HPDE6-E6E7 (cell line): Measurements from ENCODE around the gene LAMA3.

Experiments
- DNase-seq: peaks from one replicate; pipeline ENCODE4 v3.0.0; 2011; ENCODE audit warnings: missing footprints; ENCODE audit errors: extremely low spot score

LAMA3 gene

GRCh38 chr18:23668731-23669130 is 20.5 kb upstream of the LAMA3 start:
- no peak for DNase-seq

DNA sequence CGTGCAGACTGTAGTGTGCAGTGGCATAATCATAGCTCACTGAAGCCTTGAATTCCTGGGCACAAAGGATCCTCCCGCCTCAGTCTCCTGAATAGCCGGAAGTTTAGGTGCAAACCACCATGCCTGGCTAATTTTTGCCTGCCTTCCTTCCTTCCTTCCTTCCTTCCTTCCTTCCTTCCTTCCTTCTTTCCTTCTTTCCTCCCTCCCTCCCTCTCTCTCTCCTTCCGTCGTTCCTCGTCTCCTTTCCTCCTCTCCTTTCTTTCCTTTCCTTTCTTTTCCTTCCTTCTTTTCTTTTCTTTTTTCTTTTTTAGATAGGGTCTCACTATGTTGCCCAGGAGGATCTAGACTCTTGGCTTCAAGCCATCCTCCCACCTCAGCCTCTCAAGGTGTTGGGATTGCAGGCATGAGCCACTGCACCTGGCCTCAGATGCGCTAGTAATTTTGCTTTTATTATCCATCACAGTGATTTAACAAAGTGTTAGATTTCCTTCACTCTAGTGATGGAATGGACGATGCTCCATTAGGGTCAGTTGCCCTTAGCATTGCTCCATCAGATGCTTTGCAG is 20.0 kb upstream of the LAMA3 start:
- DNase-seq: no peak

- DNase-seq: no peak
Observed at GRCh38 chr18:23669804-23670405, 19.3 kb upstream of the LAMA3 start.

- DNase-seq: no peak
Observed at GRCh38 chr18:23671564-23671963, 17.7 kb upstream of the LAMA3 start.

GRCh38 chr18:23673725-23674124 is 15.5 kb upstream of the LAMA3 start:
- no peak for DNase-seq

- DNase-seq: no peak
Observed at GRCh38 chr18:23675236-23675635, 14.0 kb upstream of the LAMA3 start.

GRCh38 chr18:23675896-23676295 is 13.4 kb upstream of the LAMA3 start:
- no peak for DNase-seq

- no peak for DNase-seq
Observed at GRCh38 chr18:23682045-23682444, 7.2 kb upstream of the LAMA3 start.

DNA sequence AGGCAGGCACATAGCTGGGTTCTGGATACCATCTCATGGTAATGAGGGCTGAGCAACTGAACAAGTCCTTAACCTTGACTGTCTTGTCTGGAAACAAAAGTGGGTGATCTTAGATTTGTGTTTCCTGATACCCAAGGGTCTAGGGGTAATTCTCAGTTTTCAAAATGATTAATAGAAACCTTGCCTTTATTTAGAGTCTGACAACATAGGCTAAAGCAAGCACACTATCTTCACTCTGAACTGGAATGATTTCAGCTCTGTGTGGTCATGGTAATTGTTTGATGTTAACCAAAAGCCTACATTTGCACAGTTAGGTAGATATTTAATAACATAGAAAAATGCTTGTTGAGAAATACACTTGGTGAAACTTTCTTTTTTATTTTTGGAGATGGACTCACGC is 6.8 kb upstream of the LAMA3 start:
- DNase-seq: no peak

GRCh38 chr18:23683155-23683554 is 6.1 kb upstream of the LAMA3 start:
- DNase-seq: no peak

- DNase-seq: no peak
Observed at GRCh38 chr18:23683671-23684070, 5.6 kb upstream of the LAMA3 start.

DNA sequence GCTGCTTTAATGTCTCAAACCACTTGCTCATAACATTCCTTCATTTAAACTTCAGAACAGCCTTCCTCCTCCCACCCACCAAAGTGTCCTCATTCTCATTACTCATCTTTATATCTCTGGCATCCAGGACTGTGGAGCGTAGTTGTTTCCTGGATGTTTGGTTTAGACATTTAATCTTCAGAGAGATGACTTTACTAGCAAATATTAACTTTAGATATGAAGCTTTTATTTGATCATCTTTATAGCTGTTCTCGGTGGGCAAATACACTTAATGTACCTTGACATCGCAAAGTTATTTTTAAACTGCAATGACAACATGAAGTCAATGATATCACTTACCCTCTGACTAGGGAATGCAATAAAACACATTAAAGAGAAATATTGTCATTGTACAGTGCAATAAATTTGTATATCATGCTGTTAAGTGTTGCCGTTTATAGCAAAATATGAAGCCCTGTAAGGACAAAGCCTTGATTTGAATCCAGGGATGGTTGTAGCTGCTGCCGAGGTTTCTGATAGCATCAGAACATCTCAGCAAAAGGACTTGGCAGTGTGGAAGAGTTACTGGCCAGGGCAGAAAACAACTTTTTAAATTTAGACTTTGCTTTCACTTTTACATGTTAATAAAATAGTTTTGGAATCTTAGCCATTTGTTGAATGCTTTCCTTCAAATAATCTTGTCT is 4.6 kb upstream of the LAMA3 start:
- DNase-seq: no peak

DNA sequence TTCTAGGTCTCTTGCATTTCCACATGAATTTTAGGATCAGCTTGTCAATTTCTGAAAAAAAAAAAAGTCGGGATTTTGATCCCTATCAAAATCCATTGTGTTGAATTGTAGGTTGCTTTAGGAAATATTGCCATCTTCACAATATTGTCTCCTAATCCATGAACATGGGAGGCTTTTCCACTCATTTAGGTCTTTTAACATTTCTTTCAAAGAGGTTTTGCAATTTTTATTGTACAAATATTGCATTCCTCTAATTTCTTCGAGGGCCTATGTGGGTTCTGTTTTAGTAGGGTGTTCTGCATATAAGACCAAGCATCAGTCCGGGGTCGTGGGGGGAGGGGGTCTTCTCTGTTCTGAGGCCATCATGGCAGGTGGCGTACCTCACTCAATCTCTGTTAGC is 725 bp upstream of the LAMA3 start:
- no peak for DNase-seq

GRCh38 chr18:23689616-23690504 is 607 bp downstream of the LAMA3 start:
- DNase-seq: no peak

DNA sequence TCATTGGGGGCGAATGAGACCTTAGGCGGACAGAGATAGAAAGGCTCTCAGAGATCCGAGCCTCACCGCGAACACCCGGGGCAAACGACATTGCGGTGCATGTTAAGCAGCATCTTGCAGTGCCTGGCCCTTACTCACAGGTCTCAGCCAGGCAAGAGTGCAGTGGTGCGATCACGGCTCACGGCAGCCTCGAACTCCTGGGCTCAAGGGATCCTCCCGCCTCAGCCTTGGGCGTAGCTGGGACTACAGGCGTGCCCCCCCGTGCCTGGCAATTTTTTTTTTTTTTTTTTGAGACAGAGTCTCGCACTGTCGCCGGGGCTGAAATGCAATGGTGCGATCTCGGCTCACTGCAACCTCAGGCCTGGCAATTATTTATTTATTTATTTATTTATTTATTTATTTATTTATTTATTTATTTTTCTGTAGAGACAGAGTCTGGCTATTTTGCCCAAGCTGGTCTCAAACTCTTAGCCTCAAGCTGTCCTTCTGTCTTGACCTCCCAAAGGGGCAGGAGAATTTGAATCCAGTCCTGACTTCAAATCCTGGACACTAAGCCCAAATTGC is 1.3 kb downstream of the LAMA3 start:
- DNase-seq: no peak

DNA sequence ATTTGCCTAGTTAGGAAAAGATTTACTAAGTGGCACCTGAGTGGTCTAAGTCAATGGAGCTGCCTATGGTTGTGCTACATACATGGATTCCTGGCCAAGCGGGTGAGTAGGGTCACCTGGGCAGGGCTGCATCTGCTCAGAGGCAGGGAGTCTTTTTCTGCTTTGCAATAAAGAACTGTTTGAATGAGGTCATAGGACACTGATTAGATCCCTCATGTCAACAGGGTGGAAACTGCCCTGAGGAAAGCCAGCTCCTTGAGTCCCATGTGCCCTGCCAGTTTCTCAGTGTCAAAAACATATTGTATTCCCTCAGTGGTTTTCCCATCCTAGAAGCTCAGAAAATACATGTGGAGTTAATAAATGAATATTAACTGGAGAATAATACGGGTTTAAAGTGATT is 4.6 kb downstream of the LAMA3 start:
- DNase-seq: no peak

- DNase-seq: peak; percentile 44
Observed at GRCh38 chr18:23694637-23695430, 5.6 kb downstream of the LAMA3 start.

DNA sequence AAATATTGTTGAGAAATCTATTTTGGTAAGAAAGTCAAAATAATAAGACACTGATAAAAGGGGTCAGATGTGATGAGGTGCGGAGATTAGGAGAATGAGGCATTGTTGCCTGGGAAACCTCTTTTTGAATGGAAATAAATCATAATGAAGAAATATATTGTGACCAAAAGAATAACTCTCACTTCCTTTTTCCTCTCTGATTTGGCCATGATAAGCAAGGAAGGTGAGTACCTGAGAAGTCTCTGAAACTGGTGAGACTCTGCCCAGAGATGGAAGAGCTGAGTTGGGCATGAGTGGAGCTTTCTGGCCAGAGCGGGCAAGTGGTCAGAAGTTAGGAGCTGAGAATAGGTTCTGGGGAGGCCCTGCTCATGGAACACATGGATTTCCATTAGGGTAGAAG is 11.8 kb downstream of the LAMA3 start:
- no peak for DNase-seq

GRCh38 chr18:23701544-23702064 is 12.4 kb downstream of the LAMA3 start:
- DNase-seq: no peak

DNA sequence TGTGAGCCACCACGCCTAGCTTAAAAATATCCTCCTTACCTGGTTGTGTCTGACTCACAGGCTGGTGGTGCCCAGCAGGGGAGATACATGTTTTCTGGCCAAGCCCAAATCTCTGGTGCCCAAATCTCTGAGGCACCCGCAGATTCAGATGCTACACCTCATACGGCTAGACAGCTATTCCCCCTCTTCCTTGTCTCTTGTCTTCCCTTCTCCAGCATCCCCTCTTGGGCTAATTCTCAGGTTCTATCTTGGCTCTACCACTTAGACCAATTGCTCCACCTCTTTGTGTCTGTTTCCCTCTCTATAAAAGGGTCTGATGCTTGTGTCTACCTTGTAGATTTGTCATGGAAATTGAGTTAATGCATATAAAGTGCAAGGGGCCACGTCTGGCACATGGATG is 13.4 kb downstream of the LAMA3 start:
- no peak for DNase-seq
